BJ (cell line): ENCODE results near the gene CLC. TPM values are rescaled to one million over a fixed set of nuclear protein-coding genes. Genes with fewer than 3 reads are reported as not detected.
"Not testable (repeated sequence)": the region's sequence is repeated elsewhere in the genome, so short reads cannot be mapped to it uniquely, and the experiment has no call there.

ENCODE experiments used
- CTCF ChIA-PET: fragments of 350-600 bp; formaldehyde crosslinking; extraction: SDS; loops from one replicate; lab custom pipeline; 2021; ENCODE audit warnings: antibody characterized with exemption, inconsistent platforms; lab: Yijun Ruan, JAX
- POLR2A ChIA-PET: fragments of 300-600 bp; sonication (Branson Sonifier 250); formaldehyde crosslinking; extraction: SDS; loops from one replicate; lab custom pipeline; 2021; ENCODE audit warnings: antibody characterized with exemption; lab: Charles Lee
- DNase-seq: peaks from one replicate; pipeline ENCODE4 v3.0.0-alpha.2; 2011; ENCODE audit warnings: low read depth
- H3K27me3 ChIP-seq: 2 replicates; pipeline ENCODE4 v1.6.0; 2011; ENCODE audit warnings: low read length; ENCODE audit not compliant: control insufficient read depth, insufficient read depth
- H3K36me3 ChIP-seq: 2 replicates; pipeline ENCODE4 v1.5.1; 2011; ENCODE audit warnings: low read length; ENCODE audit not compliant: control insufficient read depth, insufficient read depth
- H3K4me3 ChIP-seq: 2 replicates; pipeline ENCODE4 v1.5.1; 2011; ENCODE audit warnings: low read depth, mild to moderate bottlenecking, control low read depth, low read length
- polyA plus RNA-seq: library from polyadenylated mRNA; depleted of rRNA; stranded (reverse); fragments of >200 nt; gene quantifications from 2 replicates; pipeline ENCODE4 v1.2.3, GENCODE V29; 2011
- TF ChIP-seq, protein P1 (sequence below): IDR thresholded peaks from 2 replicates; pipeline ENCODE4 v1.5.1; 2011; ENCODE audit warnings: low read depth, mild to moderate bottlenecking, control low read depth, inconsistent platforms, low read length, moderate library complexity; ENCODE audit not compliant: insufficient read depth

The CLC gene
- polyA plus RNA-seq, 1 experiment: not detected

DNA sequence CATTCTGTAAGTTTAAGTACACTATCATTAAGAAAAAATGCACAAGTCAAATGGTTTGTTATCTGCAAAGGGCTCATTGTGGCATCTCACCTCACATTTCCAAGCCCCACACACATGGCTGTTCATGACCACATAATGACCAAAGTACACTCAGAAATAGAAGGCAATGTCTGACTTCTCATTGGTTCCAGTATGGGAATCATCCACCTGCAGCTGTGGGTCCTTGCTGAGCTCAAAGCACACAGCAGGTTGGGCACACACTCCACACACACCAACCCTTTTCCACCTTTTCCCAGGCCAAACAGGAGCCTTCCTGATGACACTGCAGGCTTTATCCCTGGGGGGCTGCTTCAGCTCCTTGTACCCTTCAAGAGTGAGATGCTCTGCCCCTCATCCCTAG, 11.8 kb downstream of the CLC start:
- Histone ChIP-seq H3K27me3 (no peaks in the 10 kb centered on the region), H3K4me3 (no peak overlapping the region), H3K36me3 (no peaks in the 10 kb centered on the region)
- no peak for DNase-seq
- TF ChIP-seq, protein P1, sequence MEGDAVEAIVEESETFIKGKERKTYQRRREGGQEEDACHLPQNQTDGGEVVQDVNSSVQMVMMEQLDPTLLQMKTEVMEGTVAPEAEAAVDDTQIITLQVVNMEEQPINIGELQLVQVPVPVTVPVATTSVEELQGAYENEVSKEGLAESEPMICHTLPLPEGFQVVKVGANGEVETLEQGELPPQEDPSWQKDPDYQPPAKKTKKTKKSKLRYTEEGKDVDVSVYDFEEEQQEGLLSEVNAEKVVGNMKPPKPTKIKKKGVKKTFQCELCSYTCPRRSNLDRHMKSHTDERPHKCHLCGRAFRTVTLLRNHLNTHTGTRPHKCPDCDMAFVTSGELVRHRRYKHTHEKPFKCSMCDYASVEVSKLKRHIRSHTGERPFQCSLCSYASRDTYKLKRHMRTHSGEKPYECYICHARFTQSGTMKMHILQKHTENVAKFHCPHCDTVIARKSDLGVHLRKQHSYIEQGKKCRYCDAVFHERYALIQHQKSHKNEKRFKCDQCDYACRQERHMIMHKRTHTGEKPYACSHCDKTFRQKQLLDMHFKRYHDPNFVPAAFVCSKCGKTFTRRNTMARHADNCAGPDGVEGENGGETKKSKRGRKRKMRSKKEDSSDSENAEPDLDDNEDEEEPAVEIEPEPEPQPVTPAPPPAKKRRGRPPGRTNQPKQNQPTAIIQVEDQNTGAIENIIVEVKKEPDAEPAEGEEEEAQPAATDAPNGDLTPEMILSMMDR: no peak
- ChIA-PET CTCF (no interaction called here), POLR2A (no interaction called here)

- H3K4me3 ChIP-seq, CTCF ChIA-PET, H3K36me3 ChIP-seq, H3K27me3 ChIP-seq, POLR2A ChIA-PET, DNase-seq: not testable (repeated sequence)
These were observed 17.7 kb downstream of the CLC start for GRCh38 chr19:39720144-39720543.

DNA sequence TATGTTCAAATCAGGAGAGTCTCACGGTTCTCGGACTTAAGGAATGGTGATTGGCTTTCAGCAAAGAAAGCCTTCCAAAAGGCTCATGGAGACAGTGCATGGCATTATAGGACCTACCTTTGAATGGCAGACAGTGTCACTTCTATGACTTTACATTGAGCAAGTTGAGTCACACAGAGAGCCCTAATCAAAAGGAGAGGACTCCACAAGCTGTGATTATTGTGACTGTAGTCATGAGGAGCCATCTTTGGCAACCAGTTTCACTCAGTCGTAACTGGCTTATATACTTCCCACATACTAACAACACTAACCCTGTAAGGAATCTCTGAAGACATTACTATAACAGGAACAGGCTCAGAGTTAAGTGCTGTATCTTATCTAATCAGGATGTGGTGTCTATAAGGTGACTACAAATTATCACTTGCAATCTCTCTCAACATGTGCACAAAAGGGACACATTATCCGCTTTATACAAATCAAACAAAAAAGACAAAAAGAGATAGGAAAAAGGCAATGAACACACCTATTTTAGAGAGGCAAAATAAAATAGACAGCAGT, 27.4 kb downstream of the CLC start:
- H3K4me3 ChIP-seq: no peak overlapping the region
- ChIA-PET CTCF (no interaction called here), POLR2A (no interaction called here)
- no peaks in the 10 kb centered on the region for H3K27me3 ChIP-seq
- TF ChIP-seq, protein P1: no peak
- DNase-seq: no peak
- no peaks in the 10 kb centered on the region for H3K36me3 ChIP-seq

DNA sequence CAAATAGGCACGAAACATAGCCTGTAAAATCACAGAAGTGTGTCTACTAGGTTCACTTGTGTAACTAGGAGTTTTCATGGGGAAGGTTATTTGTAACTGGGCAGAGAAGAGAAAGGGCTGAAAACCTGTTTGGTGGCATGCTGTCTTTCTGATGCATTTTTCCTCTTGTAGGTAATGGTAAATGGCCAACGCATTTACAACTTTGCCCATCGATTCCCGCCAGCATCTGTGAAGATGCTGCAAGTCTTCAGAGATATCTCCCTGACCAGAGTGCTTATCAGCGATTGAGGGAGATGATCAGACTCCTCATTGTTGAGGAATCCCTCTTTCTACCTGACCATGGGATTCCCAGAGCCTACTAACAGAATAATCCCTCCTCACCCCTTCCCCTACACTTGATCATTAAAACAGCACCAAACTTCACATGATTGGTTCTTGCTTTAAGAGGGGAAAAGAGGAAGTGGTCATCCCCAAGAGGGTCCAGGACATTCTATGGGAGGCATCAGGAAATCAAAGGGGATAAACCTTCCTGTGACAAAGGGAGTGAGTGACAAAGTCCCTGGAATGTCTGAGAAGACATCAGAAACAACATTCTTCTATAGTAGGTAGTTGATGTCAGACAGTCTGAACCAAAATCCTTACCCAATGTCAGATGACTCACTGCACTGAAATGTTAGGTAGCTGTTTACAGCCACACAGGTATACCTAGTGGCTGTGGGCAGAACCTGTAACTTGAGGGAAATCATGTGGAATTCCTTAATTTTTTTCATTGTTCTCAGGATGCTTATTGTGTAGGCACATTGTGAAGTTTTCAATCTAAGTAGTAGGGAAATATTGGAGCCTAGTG, 28.6 kb downstream of the CLC start:
- CTCF ChIA-PET: no interaction called here
- Histone ChIP-seq H3K4me3 (no peak overlapping the region), H3K27me3 (no peaks in the 10 kb centered on the region), H3K36me3 (no peaks in the 10 kb centered on the region)
- POLR2A ChIA-PET: no interaction called here
- TF ChIP-seq, protein P1: no peak
- DNase-seq: no peak

- CTCF ChIA-PET: no interaction called here
- DNase-seq: no peak
- TF ChIP-seq, protein P1: no peak
- H3K36me3 ChIP-seq: no peaks in the 10 kb centered on the region
- H3K4me3 ChIP-seq: no peak overlapping the region
- POLR2A ChIA-PET: no interaction called here
- H3K27me3 ChIP-seq: no peaks in the 10 kb centered on the region
These were observed 29.2 kb downstream of the CLC start for GRCh38 chr19:39708594-39708993.
